ENCODE data around the gene LPIN3.

The LPIN3 gene

DNA sequence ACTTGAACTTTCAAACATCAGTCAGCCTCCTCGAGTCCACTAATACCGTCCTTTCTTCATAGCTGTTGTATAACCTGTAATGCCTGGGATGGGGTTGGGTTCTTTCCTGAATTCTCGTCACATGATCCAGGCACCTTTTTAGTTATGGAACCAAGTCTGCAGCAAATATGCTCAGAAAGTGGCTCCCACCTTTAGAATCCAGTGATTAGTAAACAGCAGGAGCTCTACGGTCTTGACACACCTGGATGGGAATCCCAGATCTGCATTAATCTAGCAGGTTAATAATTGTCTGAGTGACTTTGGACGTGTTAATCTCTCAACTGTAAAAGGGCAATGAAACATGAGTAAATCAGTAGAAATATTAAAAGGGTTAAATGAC lies 22.4 kb upstream of the LPIN3 start:
- DNase-seq (ENCODE audit: extremely low spot score) = no peak
- ChIA-PET CTCF (interaction anchor here (1.1 kb wide), 1 partner anchor 222 kb away, joined by 3 read pairs; no protein-coding TSS in a partner anchor), POLR2A (no interaction called here)
- TF ChIP-seq, protein P1, sequence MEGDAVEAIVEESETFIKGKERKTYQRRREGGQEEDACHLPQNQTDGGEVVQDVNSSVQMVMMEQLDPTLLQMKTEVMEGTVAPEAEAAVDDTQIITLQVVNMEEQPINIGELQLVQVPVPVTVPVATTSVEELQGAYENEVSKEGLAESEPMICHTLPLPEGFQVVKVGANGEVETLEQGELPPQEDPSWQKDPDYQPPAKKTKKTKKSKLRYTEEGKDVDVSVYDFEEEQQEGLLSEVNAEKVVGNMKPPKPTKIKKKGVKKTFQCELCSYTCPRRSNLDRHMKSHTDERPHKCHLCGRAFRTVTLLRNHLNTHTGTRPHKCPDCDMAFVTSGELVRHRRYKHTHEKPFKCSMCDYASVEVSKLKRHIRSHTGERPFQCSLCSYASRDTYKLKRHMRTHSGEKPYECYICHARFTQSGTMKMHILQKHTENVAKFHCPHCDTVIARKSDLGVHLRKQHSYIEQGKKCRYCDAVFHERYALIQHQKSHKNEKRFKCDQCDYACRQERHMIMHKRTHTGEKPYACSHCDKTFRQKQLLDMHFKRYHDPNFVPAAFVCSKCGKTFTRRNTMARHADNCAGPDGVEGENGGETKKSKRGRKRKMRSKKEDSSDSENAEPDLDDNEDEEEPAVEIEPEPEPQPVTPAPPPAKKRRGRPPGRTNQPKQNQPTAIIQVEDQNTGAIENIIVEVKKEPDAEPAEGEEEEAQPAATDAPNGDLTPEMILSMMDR (IDR thresholded peaks at IDR 0.05; ENCODE audit: control extremely low read depth, extremely low read depth, low read depth, missing control alignments) = no peak

DNA sequence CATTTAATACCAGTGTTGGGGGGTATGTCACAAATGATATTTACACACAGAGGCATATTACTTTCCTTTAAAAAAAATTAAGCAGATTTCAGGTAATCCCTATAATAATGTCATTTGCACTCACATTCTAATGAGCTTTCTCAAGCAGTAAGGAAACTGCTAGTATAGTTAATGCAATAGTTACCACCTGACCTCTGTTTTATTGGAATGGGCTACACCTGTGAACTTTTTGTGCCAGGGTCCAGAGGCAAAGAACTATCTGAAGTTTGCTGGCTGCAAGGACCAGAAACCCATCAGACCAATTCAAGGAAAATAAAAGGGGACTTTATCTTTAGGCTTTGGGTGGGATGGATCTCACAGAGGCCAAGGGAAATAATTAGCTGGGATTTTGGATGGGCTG lies 20.2 kb upstream of the LPIN3 start:
- DNase-seq (ENCODE audit: extremely low spot score) = no peak
- TF ChIP-seq, protein P1 (IDR thresholded peaks at IDR 0.05; ENCODE audit: control extremely low read depth, extremely low read depth, low read depth, missing control alignments) = no peak
- POLR2A ChIA-PET = no interaction called here
- CTCF ChIA-PET = interaction anchor here (1.2 to 1.7 kb wide), 3 partner anchors 9 to 352 kb away, joined by 3 to 6 read pairs (median 3); no protein-coding TSS in a partner anchor

DNA sequence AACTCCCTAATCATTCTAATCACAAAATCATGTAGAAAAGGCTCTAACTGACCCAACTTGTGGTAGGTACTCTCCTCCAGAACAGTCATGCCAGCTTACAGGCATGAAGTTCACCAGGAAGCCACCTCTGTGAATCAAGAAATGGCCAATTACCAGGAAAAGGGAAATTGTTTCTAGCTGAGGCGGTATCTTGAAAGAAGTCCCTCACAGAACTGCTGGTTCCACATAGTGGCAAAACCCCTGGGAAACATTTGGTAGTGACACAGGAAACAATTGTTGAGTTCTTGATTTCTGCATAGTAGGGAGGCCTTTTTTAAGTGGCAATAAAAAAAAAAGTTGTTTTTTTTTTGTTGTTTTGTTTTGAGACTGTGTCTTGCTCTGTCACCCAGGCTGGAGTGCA lies 19.6 kb upstream of the LPIN3 start:
- no peak for DNase-seq (ENCODE audit: extremely low spot score)
- TF ChIP-seq, protein P1 (IDR thresholded peaks at IDR 0.05; ENCODE audit: control extremely low read depth, extremely low read depth, low read depth, missing control alignments) = no peak
- ChIA-PET CTCF (interaction anchor here (1.0 to 1.7 kb wide), 4 partner anchors 9 to 353 kb away, joined by 3 to 6 read pairs (median 3); no protein-coding TSS in a partner anchor), POLR2A (no interaction called here)

DNA sequence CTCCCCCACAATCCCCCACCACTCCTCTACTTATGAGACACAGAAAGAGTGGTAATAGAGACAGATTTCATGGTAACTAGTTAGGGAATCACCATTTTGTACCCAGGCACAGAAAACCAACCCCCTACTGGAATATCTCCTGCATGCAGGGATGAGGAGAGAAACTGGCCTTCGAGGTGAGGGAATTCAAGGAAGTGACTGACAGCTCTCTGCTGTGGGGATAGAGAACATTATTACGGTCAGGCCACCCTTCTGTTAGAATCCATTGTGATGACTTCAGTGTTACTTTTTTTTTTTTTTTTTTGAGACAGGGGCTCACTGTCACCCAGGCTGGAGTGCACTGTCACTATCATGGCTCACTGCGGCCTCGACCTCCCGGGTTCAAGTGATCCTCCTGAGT lies 13.4 kb upstream of the LPIN3 start:
- ChIA-PET POLR2A (no interaction called here), CTCF (interaction anchor here (6.9 kb wide), 1 partner anchor 13 kb away, joined by 40 read pairs; the partner anchor contains the start of gene LPIN3)
- DNase-seq (ENCODE audit: extremely low spot score) = no peak
- TF ChIP-seq, protein P1 (IDR thresholded peaks at IDR 0.05; ENCODE audit: control extremely low read depth, extremely low read depth, low read depth, missing control alignments) = no peak

DNA sequence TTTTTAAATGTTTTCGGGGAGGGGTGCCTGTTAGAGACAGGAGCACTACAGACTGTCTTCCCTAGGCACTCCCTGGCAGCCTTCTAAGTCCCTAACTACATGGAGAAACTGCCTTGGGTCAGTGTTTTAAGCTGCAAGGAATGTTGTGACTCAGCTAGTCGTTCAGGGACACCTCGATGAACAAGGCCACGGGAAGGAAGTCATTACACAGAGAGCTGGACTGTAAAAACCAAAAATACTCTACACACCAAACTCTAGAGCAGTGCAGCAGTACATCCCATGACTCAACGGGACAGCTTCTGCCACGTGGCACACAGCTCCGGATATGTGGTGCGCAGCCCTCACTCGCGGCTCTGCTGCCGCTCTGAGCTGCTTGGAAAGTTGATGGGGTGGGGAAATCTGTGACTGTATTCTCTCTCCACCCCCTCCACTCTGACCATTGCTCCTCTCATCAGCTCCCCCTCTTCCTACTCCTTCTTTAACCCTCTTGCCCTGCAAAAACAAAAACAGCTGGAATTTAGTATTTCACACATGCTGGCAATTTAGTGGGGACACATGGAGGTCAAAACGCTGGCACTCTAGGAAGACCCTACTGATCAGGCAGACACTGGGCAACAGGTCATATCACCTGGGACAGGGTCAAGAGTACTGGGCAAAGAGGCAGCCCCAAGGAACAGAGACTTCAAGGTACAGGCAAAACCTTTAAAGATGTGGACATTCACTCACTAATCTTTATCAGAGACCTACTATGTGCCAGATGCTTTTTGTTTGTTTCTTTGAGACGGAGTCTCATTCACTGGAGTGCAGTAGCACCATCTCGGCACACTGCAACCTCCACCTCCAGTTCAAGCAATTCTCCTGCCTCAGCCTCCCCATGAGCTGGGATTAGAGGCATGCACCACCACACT lies 10.9 kb upstream of the LPIN3 start:
- POLR2A ChIA-PET = no interaction called here
- CTCF ChIA-PET = interaction anchor here (0.8 to 6.9 kb wide), 9 partner anchors 8 to 195 kb away, joined by 3 to 40 read pairs (median 3); partner anchors contain the start of gene LPIN3
- peak; percentile 68 for DNase-seq (ENCODE audit: extremely low spot score)
- TF ChIP-seq, protein P1 (IDR thresholded peaks at IDR 0.05; ENCODE audit: control extremely low read depth, extremely low read depth, low read depth, missing control alignments) = no peak

DNA sequence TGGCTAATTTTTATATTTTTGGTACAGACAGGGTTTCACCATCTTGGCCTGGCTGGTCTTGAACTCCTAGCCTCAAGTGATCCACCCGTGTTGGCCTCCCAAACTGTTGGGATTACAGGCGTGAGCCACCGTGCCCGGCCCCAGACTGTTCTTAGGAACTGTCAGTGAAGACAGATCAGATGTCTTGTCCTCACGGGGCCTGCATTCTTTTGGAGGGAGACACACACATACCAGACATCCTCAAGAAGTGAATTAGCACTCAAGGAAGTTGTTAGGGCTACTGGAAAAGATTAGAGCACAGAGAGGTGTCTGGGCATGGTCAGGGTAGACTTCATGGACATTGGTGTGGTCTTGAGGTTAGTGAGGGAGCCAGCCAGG lies 10.3 kb upstream of the LPIN3 start:
- ChIA-PET POLR2A (no interaction called here), CTCF (interaction anchor here (1.1 to 6.9 kb wide), 6 partner anchors 9 to 195 kb away, joined by 3 to 40 read pairs (median 6); partner anchors contain the start of gene LPIN3)
- no peak for DNase-seq (ENCODE audit: extremely low spot score)
- TF ChIP-seq, protein P1 (IDR thresholded peaks at IDR 0.05; ENCODE audit: control extremely low read depth, extremely low read depth, low read depth, missing control alignments) = no peak

Measured in GM10248 (cell line).